ENCODE results near the gene EAPP.

The EAPP gene, protein sequence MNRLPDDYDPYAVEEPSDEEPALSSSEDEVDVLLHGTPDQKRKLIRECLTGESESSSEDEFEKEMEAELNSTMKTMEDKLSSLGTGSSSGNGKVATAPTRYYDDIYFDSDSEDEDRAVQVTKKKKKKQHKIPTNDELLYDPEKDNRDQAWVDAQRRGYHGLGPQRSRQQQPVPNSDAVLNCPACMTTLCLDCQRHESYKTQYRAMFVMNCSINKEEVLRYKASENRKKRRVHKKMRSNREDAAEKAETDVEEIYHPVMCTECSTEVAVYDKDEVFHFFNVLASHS

DNA sequence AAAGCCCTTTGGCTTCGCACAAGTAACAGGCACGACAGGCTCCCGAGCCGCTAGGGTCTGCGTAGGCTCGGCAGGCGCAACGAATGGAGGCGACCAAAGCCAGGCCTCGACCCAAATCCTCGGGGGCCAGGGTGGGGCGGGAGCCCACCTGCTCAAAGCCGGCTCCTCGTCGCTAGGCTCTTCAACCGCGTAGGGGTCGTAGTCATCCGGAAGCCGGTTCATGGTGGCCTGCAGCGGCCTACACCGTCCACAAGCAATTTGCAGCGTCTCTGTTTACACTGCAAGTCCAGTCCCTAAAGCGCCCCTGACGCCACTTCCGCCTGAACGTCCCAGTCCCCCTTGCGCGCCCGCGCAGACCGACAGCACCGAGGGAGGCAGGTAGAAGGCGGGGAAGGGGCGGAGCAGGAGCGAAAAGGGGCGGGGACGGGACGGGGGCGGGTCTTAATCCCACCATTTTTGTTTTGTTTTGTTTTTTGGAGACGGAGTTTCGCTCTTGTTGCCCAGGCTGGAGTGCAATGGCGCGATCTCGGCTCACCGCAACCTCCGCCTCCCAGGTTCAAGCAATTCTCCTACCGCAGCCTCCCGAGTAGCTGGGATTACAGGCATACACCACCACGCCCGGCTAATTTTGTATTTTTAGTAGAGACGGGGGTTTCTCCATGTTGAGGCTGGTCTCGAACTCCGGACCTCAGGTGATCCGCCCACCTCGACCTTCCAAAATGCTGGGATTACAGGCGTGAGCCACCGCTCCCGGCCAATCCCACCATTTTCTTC is at the start of gene EAPP:
Gene EAPP, minus strand, starts transcription at position 295 of the 774 bp plus-strand sequence. Its CDS starts 73 bp downstream, at position 222.
- CTCF ChIA-PET, result interaction anchor here (0.9 kb wide), 1 partner anchor 216 kb away, joined by 3 read pairs; no protein-coding TSS in a partner anchor
- POLR2A ChIA-PET, result no interaction called here
- TF ChIP-seq, protein P1, sequence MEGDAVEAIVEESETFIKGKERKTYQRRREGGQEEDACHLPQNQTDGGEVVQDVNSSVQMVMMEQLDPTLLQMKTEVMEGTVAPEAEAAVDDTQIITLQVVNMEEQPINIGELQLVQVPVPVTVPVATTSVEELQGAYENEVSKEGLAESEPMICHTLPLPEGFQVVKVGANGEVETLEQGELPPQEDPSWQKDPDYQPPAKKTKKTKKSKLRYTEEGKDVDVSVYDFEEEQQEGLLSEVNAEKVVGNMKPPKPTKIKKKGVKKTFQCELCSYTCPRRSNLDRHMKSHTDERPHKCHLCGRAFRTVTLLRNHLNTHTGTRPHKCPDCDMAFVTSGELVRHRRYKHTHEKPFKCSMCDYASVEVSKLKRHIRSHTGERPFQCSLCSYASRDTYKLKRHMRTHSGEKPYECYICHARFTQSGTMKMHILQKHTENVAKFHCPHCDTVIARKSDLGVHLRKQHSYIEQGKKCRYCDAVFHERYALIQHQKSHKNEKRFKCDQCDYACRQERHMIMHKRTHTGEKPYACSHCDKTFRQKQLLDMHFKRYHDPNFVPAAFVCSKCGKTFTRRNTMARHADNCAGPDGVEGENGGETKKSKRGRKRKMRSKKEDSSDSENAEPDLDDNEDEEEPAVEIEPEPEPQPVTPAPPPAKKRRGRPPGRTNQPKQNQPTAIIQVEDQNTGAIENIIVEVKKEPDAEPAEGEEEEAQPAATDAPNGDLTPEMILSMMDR (IDR thresholded peaks at IDR 0.05; ENCODE audit: insufficient read depth, low read length, missing control alignments), result no peak
- DNase-seq (ENCODE audit: low read depth, low spot score), result peak; percentile 79
- peak within 1 kb of the TSS; percentile 98 for H3K4me3 ChIP-seq (ENCODE audit: low read depth, low read length)

DNA sequence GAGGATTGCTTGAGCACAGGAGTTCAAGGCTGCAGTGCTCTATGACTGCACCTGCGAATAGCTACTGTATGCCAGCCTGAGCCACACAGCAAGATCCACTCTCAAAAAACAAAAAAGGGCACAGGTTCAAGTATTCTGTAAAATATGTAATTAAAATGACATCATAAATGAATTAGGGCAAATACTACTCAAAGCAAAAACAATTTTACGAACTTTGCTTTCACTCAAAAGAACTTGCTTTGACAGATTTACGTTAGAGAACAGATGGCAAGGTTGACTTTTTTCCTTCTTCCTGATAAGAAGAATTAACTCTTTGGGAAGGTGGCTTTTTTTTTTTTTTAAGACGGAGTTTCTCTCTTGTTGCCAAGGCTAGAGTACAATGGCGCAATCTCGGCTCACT is 44.0 kb upstream of the EAPP start:
- CTCF ChIA-PET, result no interaction called here
- TF ChIP-seq, protein P1 (IDR thresholded peaks at IDR 0.05; ENCODE audit: insufficient read depth, low read length, missing control alignments), result no peak
- POLR2A ChIA-PET, result no interaction called here
- no peak overlapping the region for H3K4me3 ChIP-seq (ENCODE audit: low read depth, low read length)
- no peak for DNase-seq (ENCODE audit: low read depth, low spot score)

DNA sequence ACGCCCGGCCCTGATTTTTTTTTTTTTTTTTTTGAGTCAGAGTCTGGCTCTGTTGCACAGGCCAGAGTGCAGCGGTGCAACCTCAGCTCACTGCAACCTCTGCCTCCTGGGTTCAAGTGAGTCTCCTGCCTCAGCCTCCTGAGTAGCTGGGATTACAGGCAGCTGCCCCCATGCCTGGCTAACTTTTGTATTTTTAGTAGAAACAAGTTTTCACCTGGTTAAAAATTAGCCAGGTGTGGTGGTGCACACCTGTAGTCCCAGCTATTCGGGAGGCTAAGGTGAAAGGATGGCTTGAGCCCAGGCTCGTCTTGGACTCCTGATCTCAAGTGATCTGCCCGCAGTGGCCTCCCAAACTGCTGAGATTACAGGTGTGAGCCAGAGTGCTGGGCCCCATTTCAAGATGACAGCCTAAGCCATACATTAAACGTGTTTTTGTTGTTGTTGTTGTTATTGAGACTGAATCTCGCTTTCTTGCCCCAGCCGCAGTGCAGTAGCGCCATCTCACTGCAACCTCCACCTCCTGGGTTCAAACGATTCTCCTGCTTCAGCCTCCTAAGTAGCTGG is 42.7 kb upstream of the EAPP start:
- DNase-seq (ENCODE audit: low read depth, low spot score), result no peak
- TF ChIP-seq, protein P1 (IDR thresholded peaks at IDR 0.05; ENCODE audit: insufficient read depth, low read length, missing control alignments), result no peak
- ChIA-PET CTCF (no interaction called here), POLR2A (no interaction called here)
- H3K4me3 ChIP-seq (ENCODE audit: low read depth, low read length), result no peak overlapping the region

DNA sequence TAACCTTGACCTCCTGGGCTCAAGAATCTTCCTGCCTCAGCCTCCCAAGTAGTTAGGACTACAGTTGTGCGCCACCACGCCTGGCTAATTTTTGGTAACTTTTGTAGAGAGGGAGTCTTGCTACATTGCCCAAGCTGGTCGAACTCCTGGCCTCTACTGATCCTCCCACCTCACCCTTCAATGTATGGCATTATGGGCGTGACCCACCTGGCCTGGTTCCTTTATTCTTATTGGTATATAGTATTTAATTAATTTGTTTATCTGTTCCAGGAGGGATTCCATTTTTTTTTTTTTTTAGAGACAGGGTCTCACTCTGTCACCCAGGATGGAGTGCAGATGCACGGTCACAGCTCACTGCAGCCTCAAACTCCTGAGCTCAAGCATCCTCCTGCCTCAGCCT is 40.9 kb upstream of the EAPP start:
- H3K4me3 ChIP-seq (ENCODE audit: low read depth, low read length), result no peak overlapping the region
- TF ChIP-seq, protein P1 (IDR thresholded peaks at IDR 0.05; ENCODE audit: insufficient read depth, low read length, missing control alignments), result no peak
- DNase-seq (ENCODE audit: low read depth, low spot score), result no peak
- POLR2A ChIA-PET, result no interaction called here
- CTCF ChIA-PET, result no interaction called here

DNA sequence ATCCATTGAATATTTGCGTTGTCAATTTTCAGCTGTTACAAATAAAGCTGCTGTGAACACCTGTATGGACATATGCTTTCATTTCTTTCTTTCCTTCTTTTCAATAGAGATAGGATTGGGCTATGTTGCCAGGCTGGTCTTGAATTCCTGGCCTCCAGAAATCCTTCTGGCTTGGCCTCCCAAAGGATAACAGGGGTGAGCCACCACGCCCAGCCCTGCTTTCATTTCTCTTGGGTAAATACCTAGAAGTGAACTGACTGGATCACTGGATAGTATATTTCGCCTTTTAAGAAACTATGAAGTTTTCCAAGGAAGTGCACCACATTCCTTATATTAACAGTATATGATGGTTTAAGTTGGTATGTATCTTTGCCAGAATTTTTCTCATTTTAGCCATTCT is 32.3 kb upstream of the EAPP start:
- DNase-seq (ENCODE audit: low read depth, low spot score), result no peak
- POLR2A ChIA-PET, result no interaction called here
- CTCF ChIA-PET, result no interaction called here
- no peak overlapping the region for H3K4me3 ChIP-seq (ENCODE audit: low read depth, low read length)
- TF ChIP-seq, protein P1 (IDR thresholded peaks at IDR 0.05; ENCODE audit: insufficient read depth, low read length, missing control alignments), result no peak

DNA sequence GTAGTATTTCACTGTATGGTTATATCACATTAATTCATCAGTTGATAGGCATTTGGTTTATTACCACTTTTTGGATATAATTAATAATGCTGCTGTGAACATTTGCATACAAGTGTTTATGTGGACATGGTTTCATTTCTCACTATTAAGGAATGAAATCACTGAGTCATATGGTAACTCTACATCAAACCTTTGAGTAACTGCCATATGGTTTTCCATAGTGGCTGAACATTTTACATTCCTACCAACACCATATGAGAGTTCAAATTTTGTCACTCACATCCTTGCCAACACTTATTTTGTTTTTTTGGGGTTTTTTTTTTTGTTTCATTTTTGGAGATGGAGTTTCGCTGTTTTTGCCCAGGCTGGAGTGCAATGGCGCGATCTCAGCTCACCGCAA is 30.2 kb upstream of the EAPP start:
- ChIA-PET CTCF (no interaction called here), POLR2A (interaction anchor here (0.7 kb wide), 1 partner anchor 517 kb away, joined by 3 read pairs; no protein-coding TSS in a partner anchor)
- TF ChIP-seq, protein P1 (IDR thresholded peaks at IDR 0.05; ENCODE audit: insufficient read depth, low read length, missing control alignments), result no peak
- H3K4me3 ChIP-seq (ENCODE audit: low read depth, low read length), result no peak overlapping the region
- DNase-seq (ENCODE audit: low read depth, low spot score), result no peak

Data from AG04449 (cell line).